Measurements from ENCODE around the gene CALML4. TPM values are rescaled to one million over a fixed set of nuclear protein-coding genes. Genes with fewer than 3 reads are reported as not detected.

Gene CALML4
- total RNA-seq, 1 experiment from 2014 or later: 7.0 TPM

GRCh38 chr15:68208636-68209240, 3.6 kb upstream of the CALML4 start:
- no peaks in the 10 kb centered on the region for H4K20me1 ChIP-seq (ENCODE audit: insufficient read depth, low read depth, low read length)
- no peaks in the 10 kb centered on the region for H3K9me3 ChIP-seq (ENCODE audit: low read length)
- peak; percentile 62 for DNase-seq
- no peak overlapping the region for H2AFZ ChIP-seq (ENCODE audit: low read length)
- peaks cover 43% of the 10 kb centered on the region for H3K4me1 ChIP-seq (ENCODE audit: low read length)
- no peaks in the 10 kb centered on the region for H3K27me3 ChIP-seq (ENCODE audit: low read length)
- peak overlapping the region; percentile 49 for H3K4me2 ChIP-seq (ENCODE audit: low read depth, low read length, poor library complexity, severe bottlenecking)
- no peaks in the 10 kb centered on the region for H3K36me3 ChIP-seq (ENCODE audit: insufficient read depth, low read length)
- H3K79me2 ChIP-seq (ENCODE audit: low read length): peaks cover 42% of the 10 kb centered on the region
- H3K9me2 ChIP-seq (replicated peaks; ENCODE audit: insufficient read depth, low read length): no peaks in the 10 kb centered on the region
- peak overlapping the region; percentile 49 for H3K9ac ChIP-seq (ENCODE audit: low read length)
- H3K4me3 ChIP-seq (ENCODE audit: low read length): no peak overlapping the region
- H3K27ac ChIP-seq (ENCODE audit: low read length): peak overlapping the region; percentile 69

GRCh38 chr15:68208136-68208535, 3.0 kb upstream of the CALML4 start:
- H4K20me1 ChIP-seq (ENCODE audit: insufficient read depth, low read depth, low read length): no peaks in the 10 kb centered on the region
- no peak overlapping the region for H3K4me3 ChIP-seq (ENCODE audit: low read length)
- H3K27ac ChIP-seq (ENCODE audit: low read length): peak overlapping the region; percentile 69; the same call in 1 of the 2 replicates
- peaks cover 43% of the 10 kb centered on the region for H3K4me1 ChIP-seq (ENCODE audit: low read length)
- no peaks in the 10 kb centered on the region for H3K9me3 ChIP-seq (ENCODE audit: low read length)
- peak overlapping the region; percentile 49 for H3K4me2 ChIP-seq (ENCODE audit: low read depth, low read length, poor library complexity, severe bottlenecking)
- no peak overlapping the region for H3K9ac ChIP-seq (ENCODE audit: low read length)
- no peak overlapping the region for H2AFZ ChIP-seq (ENCODE audit: low read length)
- no peaks in the 10 kb centered on the region for H3K36me3 ChIP-seq (ENCODE audit: insufficient read depth, low read length)
- no peak for DNase-seq
- no peaks in the 10 kb centered on the region for H3K27me3 ChIP-seq (ENCODE audit: low read length)
- peaks cover 38% of the 10 kb centered on the region for H3K79me2 ChIP-seq (ENCODE audit: low read length)
- no peaks in the 10 kb centered on the region for H3K9me2 ChIP-seq (replicated peaks; ENCODE audit: insufficient read depth, low read length)

DNA sequence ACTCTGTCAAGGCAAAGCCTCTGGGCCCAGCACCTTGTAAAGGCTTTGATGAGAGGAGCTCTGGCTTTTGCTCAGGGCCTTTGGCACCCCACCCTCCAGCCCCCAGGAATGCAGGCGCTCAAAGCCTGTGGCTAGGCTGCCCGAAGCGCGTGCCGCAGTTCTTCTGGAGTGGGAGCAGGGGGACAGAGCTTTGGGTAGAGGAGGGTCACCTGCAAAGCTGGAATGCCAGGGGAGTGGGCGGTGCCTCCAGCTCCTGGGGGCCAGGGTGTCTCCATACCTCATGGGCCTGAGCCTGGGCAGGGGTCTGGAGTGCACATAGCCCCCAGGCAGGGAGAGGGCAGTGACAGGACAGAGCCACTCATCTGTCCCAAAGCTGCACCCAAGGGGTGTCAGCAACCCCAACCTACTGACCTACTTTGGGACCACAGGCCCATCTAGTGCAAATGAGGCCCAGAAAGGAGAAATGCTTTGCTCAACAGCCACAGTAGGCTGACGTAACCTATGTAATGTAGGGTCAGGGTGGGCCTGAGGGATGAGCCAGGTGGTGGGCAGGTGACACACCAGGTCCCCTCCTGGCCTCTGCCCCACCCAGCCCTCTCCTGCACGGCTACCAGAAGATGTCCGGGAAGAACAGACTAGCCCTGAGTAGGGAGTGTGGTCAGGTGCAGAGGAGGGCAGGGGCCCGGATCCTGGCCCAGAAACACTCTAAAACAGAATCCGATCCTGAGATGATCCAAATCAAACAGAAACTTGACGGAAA, 2.2 kb upstream of the CALML4 start:
- Histone ChIP-seq H3K4me1 (ENCODE audit: low read length) (peaks cover 42% of the 10 kb centered on the region), H3K27ac (ENCODE audit: low read length) (no peak overlapping the region), H3K36me3 (ENCODE audit: insufficient read depth, low read length) (no peaks in the 10 kb centered on the region), H3K9me3 (ENCODE audit: low read length) (no peaks in the 10 kb centered on the region), H3K79me2 (ENCODE audit: low read length) (peaks cover 37% of the 10 kb centered on the region), H2AFZ (ENCODE audit: low read length) (no peak overlapping the region), H3K4me2 (ENCODE audit: low read depth, low read length, poor library complexity, severe bottlenecking) (no peak overlapping the region), H4K20me1 (ENCODE audit: insufficient read depth, low read depth, low read length) (no peaks in the 10 kb centered on the region), H3K4me3 (ENCODE audit: low read length) (no peak overlapping the region), H3K27me3 (ENCODE audit: low read length) (no peaks in the 10 kb centered on the region), H3K9ac (ENCODE audit: low read length) (no peak overlapping the region), H3K9me2 (replicated peaks; ENCODE audit: insufficient read depth, low read length) (no peaks in the 10 kb centered on the region)
- DNase-seq: no peak

- DNase-seq: no peak
- H3K4me1 ChIP-seq (ENCODE audit: low read length): peaks cover 35% of the 10 kb centered on the region
- no peak overlapping the region for H3K4me3 ChIP-seq (ENCODE audit: low read length)
- H3K27ac ChIP-seq (ENCODE audit: low read length): no peak overlapping the region
- H3K36me3 ChIP-seq (ENCODE audit: insufficient read depth, low read length): no peaks in the 10 kb centered on the region
- H3K27me3 ChIP-seq (ENCODE audit: low read length): no peaks in the 10 kb centered on the region
- no peaks in the 10 kb centered on the region for H3K9me2 ChIP-seq (replicated peaks; ENCODE audit: insufficient read depth, low read length)
- peaks cover 30% of the 10 kb centered on the region for H3K79me2 ChIP-seq (ENCODE audit: low read length)
- H3K4me2 ChIP-seq (ENCODE audit: low read depth, low read length, poor library complexity, severe bottlenecking): no peak overlapping the region
- no peaks in the 10 kb centered on the region for H3K9me3 ChIP-seq (ENCODE audit: low read length)
- H4K20me1 ChIP-seq (ENCODE audit: insufficient read depth, low read depth, low read length): no peaks in the 10 kb centered on the region
- H2AFZ ChIP-seq (ENCODE audit: low read length): no peak overlapping the region
- H3K9ac ChIP-seq (ENCODE audit: low read length): no peak overlapping the region
These were observed 1.6 kb upstream of the CALML4 start for GRCh38 chr15:68206711-68207151.

DNA sequence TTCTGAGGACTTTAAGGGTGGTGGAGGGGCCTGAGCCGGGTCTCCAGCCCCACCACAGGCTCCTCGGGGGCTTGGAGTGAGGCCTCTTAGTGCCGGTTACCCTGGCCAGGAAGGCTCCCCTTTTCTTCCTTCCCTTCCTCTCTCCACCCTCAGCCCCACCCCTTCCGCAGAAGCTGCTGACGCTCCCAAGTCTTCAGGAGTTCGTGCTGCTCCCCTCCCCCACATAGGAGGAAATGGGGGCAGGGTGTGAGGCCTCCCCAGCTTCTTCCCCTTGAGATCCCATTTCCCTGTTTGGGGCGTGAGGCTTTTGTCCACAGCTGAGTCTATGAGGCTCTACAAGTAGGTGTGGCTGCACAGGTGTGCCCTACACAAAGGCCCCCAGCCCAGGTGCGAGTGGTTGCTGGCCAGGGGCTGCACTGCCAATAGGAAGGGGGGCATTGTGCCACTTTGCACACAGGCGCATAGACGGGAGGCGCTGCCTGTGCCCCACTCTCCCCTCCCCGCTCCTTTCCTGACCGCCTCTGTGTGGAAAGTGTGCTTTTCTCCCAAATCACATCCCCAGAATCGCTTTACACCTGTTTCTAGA, 915 bp upstream of the CALML4 start:
- Histone ChIP-seq H3K9me2 (replicated peaks; ENCODE audit: insufficient read depth, low read length) (no peaks in the 10 kb centered on the region), H3K9me3 (ENCODE audit: low read length) (no peaks in the 10 kb centered on the region), H3K27me3 (ENCODE audit: low read length) (no peaks in the 10 kb centered on the region), H3K4me3 (ENCODE audit: low read length) (no peak overlapping the region), H3K9ac (ENCODE audit: low read length) (no peak overlapping the region), H4K20me1 (ENCODE audit: insufficient read depth, low read depth, low read length) (no peaks in the 10 kb centered on the region), H2AFZ (ENCODE audit: low read length) (no peak overlapping the region), H3K4me1 (ENCODE audit: low read length) (peaks cover 29% of the 10 kb centered on the region), H3K36me3 (ENCODE audit: insufficient read depth, low read length) (no peaks in the 10 kb centered on the region), H3K27ac (ENCODE audit: low read length) (no peak overlapping the region), H3K4me2 (ENCODE audit: low read depth, low read length, poor library complexity, severe bottlenecking) (no peak overlapping the region), H3K79me2 (ENCODE audit: low read length) (peaks cover 23% of the 10 kb centered on the region)
- DNase-seq: no peak

GRCh38 chr15:68205558-68205944, 419 bp upstream of the CALML4 start:
- H3K4me3 ChIP-seq (ENCODE audit: low read length): no peak overlapping the region
- H4K20me1 ChIP-seq (ENCODE audit: insufficient read depth, low read depth, low read length): no peaks in the 10 kb centered on the region
- H3K27ac ChIP-seq (ENCODE audit: low read length): no peak overlapping the region
- H3K9ac ChIP-seq (ENCODE audit: low read length): no peak overlapping the region
- no peak for DNase-seq
- peaks cover 22% of the 10 kb centered on the region for H3K79me2 ChIP-seq (ENCODE audit: low read length)
- no peak overlapping the region for H3K4me2 ChIP-seq (ENCODE audit: low read depth, low read length, poor library complexity, severe bottlenecking)
- H3K9me3 ChIP-seq (ENCODE audit: low read length): no peaks in the 10 kb centered on the region
- no peaks in the 10 kb centered on the region for H3K36me3 ChIP-seq (ENCODE audit: insufficient read depth, low read length)
- peaks cover 24% of the 10 kb centered on the region for H3K4me1 ChIP-seq (ENCODE audit: low read length)
- H3K9me2 ChIP-seq (replicated peaks; ENCODE audit: insufficient read depth, low read length): no peaks in the 10 kb centered on the region
- H2AFZ ChIP-seq (ENCODE audit: low read length): no peak overlapping the region
- no peaks in the 10 kb centered on the region for H3K27me3 ChIP-seq (ENCODE audit: low read length)

DNA sequence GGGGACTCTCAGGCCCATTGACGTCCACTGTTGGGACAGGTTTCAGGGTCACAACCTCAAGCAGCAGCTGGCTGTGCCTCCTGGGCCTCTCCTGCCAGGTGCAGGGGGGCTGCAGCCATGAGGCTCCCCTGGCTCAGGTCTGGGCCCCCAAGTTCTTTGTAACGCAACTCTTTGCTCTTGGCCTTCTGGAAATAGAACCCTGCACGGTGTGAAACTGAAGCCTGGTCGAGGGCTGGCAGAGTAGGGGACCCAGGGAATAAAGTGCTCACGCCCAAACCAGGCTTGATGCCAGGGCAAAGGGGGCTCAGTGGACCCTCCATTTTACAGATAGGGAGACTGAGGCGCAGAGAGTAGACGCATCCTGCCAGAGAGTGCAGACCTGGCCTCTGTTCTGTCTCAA, 771 bp downstream of the CALML4 start:
- Histone ChIP-seq H2AFZ (ENCODE audit: low read length) (no peak overlapping the region), H3K9me2 (replicated peaks; ENCODE audit: insufficient read depth, low read length) (no peaks in the 10 kb centered on the region), H3K9me3 (ENCODE audit: low read length) (no peaks in the 10 kb centered on the region), H3K36me3 (ENCODE audit: insufficient read depth, low read length) (no peaks in the 10 kb centered on the region), H3K4me1 (ENCODE audit: low read length) (peaks cover 12% of the 10 kb centered on the region), H3K79me2 (ENCODE audit: low read length) (peaks cover 13% of the 10 kb centered on the region), H3K9ac (ENCODE audit: low read length) (no peak overlapping the region), H3K27me3 (ENCODE audit: low read length) (no peaks in the 10 kb centered on the region), H4K20me1 (ENCODE audit: insufficient read depth, low read depth, low read length) (no peaks in the 10 kb centered on the region), H3K4me3 (ENCODE audit: low read length) (no peak overlapping the region), H3K4me2 (ENCODE audit: low read depth, low read length, poor library complexity, severe bottlenecking) (no peak overlapping the region), H3K27ac (ENCODE audit: low read length) (no peak overlapping the region)
- no peak for DNase-seq

DNA sequence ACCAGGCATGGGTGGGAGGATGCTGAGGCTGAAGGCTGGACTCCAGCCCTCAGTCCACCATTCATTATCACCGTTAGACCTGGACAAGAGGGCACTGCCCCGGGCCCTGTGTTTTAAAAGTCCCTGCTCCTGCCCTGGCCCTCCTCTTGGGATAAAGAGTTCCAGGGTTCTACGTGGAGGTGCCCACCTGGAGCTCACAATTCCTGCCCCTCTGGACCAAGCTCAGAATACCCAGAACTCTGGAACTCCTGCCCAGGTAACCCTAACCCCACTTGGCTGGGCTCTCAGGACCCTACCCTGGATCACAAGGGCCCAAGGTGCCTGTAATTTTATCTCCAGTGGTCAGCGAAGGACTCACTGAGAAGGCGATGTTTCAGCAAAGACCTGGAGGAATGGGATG, 1.2 kb downstream of the CALML4 start:
- Histone ChIP-seq H3K4me2 (ENCODE audit: low read depth, low read length, poor library complexity, severe bottlenecking) (no peak overlapping the region), H4K20me1 (ENCODE audit: insufficient read depth, low read depth, low read length) (no peaks in the 10 kb centered on the region), H3K4me1 (ENCODE audit: low read length) (peaks cover 8% of the 10 kb centered on the region), H3K9ac (ENCODE audit: low read length) (no peak overlapping the region), H3K27ac (ENCODE audit: low read length) (no peak overlapping the region), H3K36me3 (ENCODE audit: insufficient read depth, low read length) (no peaks in the 10 kb centered on the region), H3K79me2 (ENCODE audit: low read length) (peaks cover 9% of the 10 kb centered on the region), H3K9me3 (ENCODE audit: low read length) (no peaks in the 10 kb centered on the region), H3K4me3 (ENCODE audit: low read length) (no peak overlapping the region), H2AFZ (ENCODE audit: low read length) (no peak overlapping the region), H3K9me2 (replicated peaks; ENCODE audit: insufficient read depth, low read length) (no peaks in the 10 kb centered on the region), H3K27me3 (ENCODE audit: low read length) (no peaks in the 10 kb centered on the region)
- DNase-seq: no peak

Measured in Karpas-422 (cell line).